ENCODE data around the gene CNKSR3. TPM values are rescaled to one million over a fixed set of nuclear protein-coding genes. Genes with fewer than 3 reads are reported as not detected.

CNKSR3 gene
- total RNA-seq, 1 experiment from 2014 or later, result 5.6 TPM

- H2BK5ac ChIP-seq (ENCODE audit: insufficient read length, low read length), result no peak overlapping the region
- H3K9me3 Mint-ChIP-seq, result no peaks in the 10 kb centered on the region; a peak in 1 of 5 replicates
- no peak overlapping the region for H3K56ac ChIP-seq (ENCODE audit: insufficient read length, low read depth, low read length)
- H3K23ac ChIP-seq (ENCODE audit: insufficient read length, low read depth, low read length), result no peak overlapping the region
- no peak for DNase-seq
- no peak overlapping the region for H4K8ac ChIP-seq (replicated peaks; ENCODE audit: insufficient read length, low read depth, low read length)
- H3K9me3 ChIP-seq (ENCODE audit: control insufficient read depth, low read depth, low read length), result no peaks in the 10 kb centered on the region
- no peaks in the 10 kb centered on the region; the same call in 1 of the 2 replicates for H3K27me3 ChIP-seq (ENCODE audit: insufficient read depth, low read length)
- no CpG with 5 or more reads among the region's 2 CpGs for WGBS (ENCODE audit: extremely low coverage, insufficient read length, low lambda C conversion rate)
- H3K9ac ChIP-seq (ENCODE audit: extremely low read depth, insufficient read length, low read length), result no peak overlapping the region
- no peaks in the 10 kb centered on the region for H4K20me1 ChIP-seq (ENCODE audit: control insufficient read depth, insufficient read depth, insufficient read length)
- no peak overlapping the region for H3K18ac ChIP-seq (ENCODE audit: insufficient read length, low read depth, low read length)
- H2BK12ac ChIP-seq (ENCODE audit: insufficient read length, low read depth, low read length), result no peak overlapping the region
- no peaks in the 10 kb centered on the region for H3K79me2 ChIP-seq (ENCODE audit: insufficient read depth, low read length)
- H2BK15ac ChIP-seq (ENCODE audit: low read depth, low read length), result no peak overlapping the region
- no peak overlapping the region for H3K4ac ChIP-seq (ENCODE audit: low read depth, low read length)
- no peak for TF ChIP-seq CTCF (conservative IDR thresholded peaks at IDR 0.05)
- H3K27ac ChIP-seq (ENCODE audit: insufficient read length, low read depth, low read length), result no peak overlapping the region
- no peak overlapping the region for H3K4me2 ChIP-seq (ENCODE audit: insufficient read depth, insufficient read length, low read length)
- H2BK120ac ChIP-seq (ENCODE audit: low read depth, low read length, poor library complexity, severe bottlenecking), result no peak overlapping the region
- H2AFZ ChIP-seq (ENCODE audit: low read length), result no peak overlapping the region
- no peaks in the 10 kb centered on the region for H3K36me3 Mint-ChIP-seq (ENCODE audit: insufficient read depth in 1 of 3, low read depth in 3 of 3)
- H3K23me2 ChIP-seq (ENCODE audit: insufficient read length, low read depth, low read length, poor library complexity, severe bottlenecking), result no peaks in the 10 kb centered on the region
- H3K79me1 ChIP-seq (ENCODE audit: insufficient read depth, low read depth, low read length, poor library complexity, severe bottlenecking), result no peaks in the 10 kb centered on the region
- no peak overlapping the region for H2BK20ac ChIP-seq (ENCODE audit: low read depth, low read length, poor library complexity, severe bottlenecking)
- no peak overlapping the region for H3K14ac ChIP-seq (ENCODE audit: insufficient read depth, low read length)
- H3K4me1 ChIP-seq (ENCODE audit: insufficient read depth, low read length), result peaks cover 4% of the 10 kb centered on the region; the same call in 1 of the 2 replicates
- H3K27ac Mint-ChIP-seq, result no peak overlapping the region
- H3K27me3 Mint-ChIP-seq (ENCODE audit: low read depth), result peaks cover 18% of the 10 kb centered on the region
- H2AK5ac ChIP-seq (ENCODE audit: insufficient read length, low read length), result no peak overlapping the region
- peaks cover 32 to 35% of the 10 kb centered on the region in 2 experiments for H3K4me1 Mint-ChIP-seq
- no peak overlapping the region for H4K91ac ChIP-seq (ENCODE audit: insufficient read length, low read depth, low read length)
- no peak overlapping the region for H4K5ac ChIP-seq (ENCODE audit: insufficient read length, low read depth, low read length)
- H3K4me3 Mint-ChIP-seq, result no peak overlapping the region
- H3T11ph ChIP-seq (ENCODE audit: low read length), result no peak overlapping the region
These were observed 25.4 kb upstream of the CNKSR3 start for GRCh38 chr6:154535851-154536250.

Measured in H9 (cell line).